HG02938 (cell line): ENCODE measurements around the gene OR51S1.
"Not testable (repeated sequence)": the region's sequence is repeated elsewhere in the genome, so short reads cannot be mapped to it uniquely, and the experiment has no call there.

Source experiments
- ATAC-seq: cut with Tn5 transposase; IDR thresholded peaks from one replicate; pipeline ENCODE4 v1.9.1; 2021; ENCODE audit warnings: mild to moderate bottlenecking, moderate library complexity; ENCODE audit not compliant: unreplicated experiment

The OR51S1 gene

GRCh38 chr11:4809246-4809645 lies 39.8 kb downstream of the OR51S1 start:
- ATAC-seq, result no peak

GRCh38 chr11:4808476-4808875 lies 40.5 kb downstream of the OR51S1 start:
- no peak for ATAC-seq

- no peak for ATAC-seq
Measured at GRCh38 chr11:4804280-4804679, 44.7 kb downstream of the OR51S1 start, which contains the start of gene OR52R1. TSS of gene OR52R1 (minus strand) at chr11:4804380. CDS start at chr11:4804380, 0 bp downstream.

GRCh38 chr11:4801316-4801715 lies 47.7 kb downstream of the OR51S1 start:
- not testable (repeated sequence) for ATAC-seq

GRCh38 chr11:4798427-4799183 lies 50.4 kb downstream of the OR51S1 start:
- ATAC-seq, result no peak
